ENCODE results near the gene DGLUCY. TPM values are rescaled to one million over a fixed set of nuclear protein-coding genes. Genes with fewer than 3 reads are reported as not detected.
A peak's percentile ranks its signal among the peaks of the same experiment; 100 is the strongest.

The DGLUCY gene
- total RNA-seq, 1 experiment from 2014 or later = 54.8 TPM

DNA sequence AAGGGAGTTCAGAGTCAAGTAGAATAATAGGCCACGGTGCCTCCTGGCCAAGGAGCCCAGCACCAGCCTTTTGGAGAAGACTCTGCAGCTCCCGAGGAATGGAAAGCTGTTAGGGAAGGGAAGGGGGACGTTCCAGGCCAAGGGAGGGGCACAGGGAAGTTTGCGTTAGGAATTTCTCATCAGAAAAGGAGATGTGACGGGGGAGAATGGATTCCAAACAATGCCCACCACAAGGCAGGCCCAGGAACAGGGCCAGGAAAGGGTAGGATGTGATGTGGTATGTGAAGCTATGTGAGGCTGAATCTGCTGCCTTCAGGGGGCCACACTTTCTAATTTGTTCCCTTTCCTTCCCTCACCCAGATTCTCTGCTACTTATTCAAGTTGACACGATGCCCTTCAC is 46.0 kb downstream of the DGLUCY start:
- Mint-ChIP-seq H3K4me3 (ENCODE audit: unreplicated experiment) (no peak overlapping the region), H3K27me3 (ENCODE audit: insufficient read depth, unreplicated experiment) (no peaks in the 10 kb centered on the region), H3K4me1 (ENCODE audit: low read depth, unreplicated experiment) (peaks cover 36% of the 10 kb centered on the region), H3K36me3 (ENCODE audit: insufficient read depth, unreplicated experiment) (peaks cover 54% of the 10 kb centered on the region), H3K27ac (ENCODE audit: unreplicated experiment) (peak overlapping the region; percentile 68), H3K9me3 (ENCODE audit: unreplicated experiment) (no peaks in the 10 kb centered on the region)
- CTCF ChIA-PET = no interaction called here
- no peak overlapping the region for H3K4me3 ChIP-seq (ENCODE audit: low read depth, low read length)
- BruUV-seq (replicated peaks) = no TSS peak
- no peak for DNase-seq
- intact Hi-C loops (cut with micrococcal nuclease; ENCODE audit: unreplicated experiment) = no loop called here
- peaks cover 5% of the 10 kb centered on the region for H3K36me3 ChIP-seq (ENCODE audit: control insufficient read depth, insufficient read depth, low read length)
- H3K9me3 ChIP-seq = no peaks in the 10 kb centered on the region
- no peak for TF ChIP-seq CTCF (IDR thresholded peaks at IDR 0.05; ENCODE audit: insufficient read depth in 1 of 2, low read depth in 1 of 2, low read length in 1 of 2, severe bottlenecking in 1 of 2, unreplicated experiment in 1 of 2)
- POLR2A ChIA-PET = no interaction called here
- no peaks in the 10 kb centered on the region for H3K27me3 ChIP-seq (replicated peaks; ENCODE audit: control insufficient read depth, insufficient read depth, low read length)
- H3K4me1 ChIP-seq = peaks cover 41% of the 10 kb centered on the region

DNA sequence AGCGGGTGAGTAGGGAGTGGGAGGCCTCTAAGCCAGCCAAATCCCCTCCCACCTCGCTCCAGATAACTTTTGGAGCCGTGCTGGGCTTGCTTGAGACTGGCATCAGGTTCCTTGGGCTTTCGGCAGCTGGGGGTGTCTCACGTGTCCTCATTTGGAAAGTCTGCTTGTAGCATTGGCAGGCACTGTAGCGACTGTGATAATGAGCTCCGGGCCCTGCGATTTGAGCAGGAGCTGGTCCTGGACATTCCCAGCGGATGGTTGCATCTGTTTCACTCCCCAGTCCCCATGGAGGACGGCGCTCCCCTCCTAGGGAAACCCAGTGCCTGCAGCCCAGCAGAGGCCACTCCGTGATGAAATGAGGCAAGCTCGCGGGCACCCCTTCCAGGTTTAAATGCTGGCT is 49.4 kb downstream of the DGLUCY start:
- Mint-ChIP-seq H3K27ac (ENCODE audit: unreplicated experiment) (no peak overlapping the region), H3K9me3 (ENCODE audit: unreplicated experiment) (no peaks in the 10 kb centered on the region), H3K36me3 (ENCODE audit: insufficient read depth, unreplicated experiment) (peaks cover 52% of the 10 kb centered on the region), H3K4me3 (ENCODE audit: unreplicated experiment) (no peak overlapping the region), H3K27me3 (ENCODE audit: insufficient read depth, unreplicated experiment) (no peaks in the 10 kb centered on the region), H3K4me1 (ENCODE audit: low read depth, unreplicated experiment) (peaks cover 10% of the 10 kb centered on the region)
- H3K9me3 ChIP-seq = no peaks in the 10 kb centered on the region
- no peak for TF ChIP-seq CTCF (IDR thresholded peaks at IDR 0.05; ENCODE audit: insufficient read depth in 1 of 2, low read depth in 1 of 2, low read length in 1 of 2, severe bottlenecking in 1 of 2, unreplicated experiment in 1 of 2)
- POLR2A ChIA-PET = interaction anchor here (0.7 kb wide), 1 partner anchor 1389 kb away, joined by 7 read pairs; no protein-coding TSS in a partner anchor
- peaks cover 5% of the 10 kb centered on the region for H3K36me3 ChIP-seq (ENCODE audit: control insufficient read depth, insufficient read depth, low read length)
- intact Hi-C loops (cut with micrococcal nuclease; ENCODE audit: unreplicated experiment) = no loop called here
- H3K27me3 ChIP-seq (replicated peaks; ENCODE audit: control insufficient read depth, insufficient read depth, low read length) = no peaks in the 10 kb centered on the region
- peaks cover 10% of the 10 kb centered on the region for H3K4me1 ChIP-seq
- no TSS peak for BruUV-seq (replicated peaks)
- CTCF ChIA-PET = no interaction called here
- H3K4me3 ChIP-seq (ENCODE audit: low read depth, low read length) = no peak overlapping the region
- DNase-seq = no peak

GRCh38 chr14:91164676-91165075 is 50.8 kb downstream of the DGLUCY start:
- TF ChIP-seq CTCF (IDR thresholded peaks at IDR 0.05; ENCODE audit: insufficient read depth in 1 of 2, low read depth in 1 of 2, low read length in 1 of 2, severe bottlenecking in 1 of 2, unreplicated experiment in 1 of 2) = no peak

More at GRCh38 chr14:91164676-91165075, 50.8 kb downstream of the DGLUCY start:
- peaks cover 45% of the 10 kb centered on the region for H3K36me3 Mint-ChIP-seq (ENCODE audit: insufficient read depth, unreplicated experiment)
- Histone ChIP-seq H3K4me3 (ENCODE audit: low read depth, low read length) (no peak overlapping the region), H3K9me3 (no peaks in the 10 kb centered on the region), H3K4me1 (no peaks in the 10 kb centered on the region), H3K27me3 (replicated peaks; ENCODE audit: control insufficient read depth, insufficient read depth, low read length) (no peaks in the 10 kb centered on the region), H3K36me3 (ENCODE audit: control insufficient read depth, insufficient read depth, low read length) (peaks cover 3% of the 10 kb centered on the region)
- no peaks in the 10 kb centered on the region for H3K9me3 Mint-ChIP-seq (ENCODE audit: unreplicated experiment)
- H3K4me1 Mint-ChIP-seq (ENCODE audit: low read depth, unreplicated experiment) = peaks cover 5% of the 10 kb centered on the region
- ChIA-PET POLR2A (no interaction called here), CTCF (no interaction called here)
- BruUV-seq (replicated peaks) = no TSS peak
- H3K27me3 Mint-ChIP-seq (ENCODE audit: insufficient read depth, unreplicated experiment) = no peaks in the 10 kb centered on the region
- H3K4me3 Mint-ChIP-seq (ENCODE audit: unreplicated experiment) = no peak overlapping the region
- H3K27ac Mint-ChIP-seq (ENCODE audit: unreplicated experiment) = no peak overlapping the region
- no peak for DNase-seq
- intact Hi-C loops (cut with micrococcal nuclease; ENCODE audit: unreplicated experiment) = no loop called here

Measured in Caco-2 (cell line).